Activated CD4-positive, alpha-beta T cell treated with anti-CD3 and anti-CD28 coated beads, Interleukin-2, Interleukin-6, amounts not matched to agents 100 ng/mL and 50 ng/mL, durations not matched to agents 16 hours and 8 hours (primary cell): ENCODE data around the gene CNGA3.

Source experiments
- DNase-seq: peaks from one replicate; pipeline ENCODE4 v3.0.0-alpha.2; 2020

CNGA3 gene

DNA sequence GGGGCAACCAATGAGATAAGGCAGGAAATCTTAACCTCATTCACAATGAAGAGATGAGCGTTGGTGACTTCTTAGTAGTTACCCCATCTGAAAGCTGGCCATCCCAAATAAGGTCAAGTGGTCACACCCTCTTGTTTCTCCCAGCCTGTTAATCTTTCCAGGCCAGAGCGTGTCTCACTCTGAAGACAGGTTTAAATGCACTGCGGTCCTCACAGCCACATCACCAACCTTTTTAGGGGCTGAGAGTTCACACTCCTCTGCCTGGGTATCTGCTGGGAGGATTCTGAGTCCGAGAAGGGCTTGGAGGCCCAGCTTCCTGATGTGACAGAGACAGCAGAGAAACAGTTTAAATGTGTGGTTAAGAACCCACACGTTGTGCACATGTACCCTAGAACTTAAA is 13.3 kb upstream of the CNGA3 start:
- no peak for DNase-seq

DNA sequence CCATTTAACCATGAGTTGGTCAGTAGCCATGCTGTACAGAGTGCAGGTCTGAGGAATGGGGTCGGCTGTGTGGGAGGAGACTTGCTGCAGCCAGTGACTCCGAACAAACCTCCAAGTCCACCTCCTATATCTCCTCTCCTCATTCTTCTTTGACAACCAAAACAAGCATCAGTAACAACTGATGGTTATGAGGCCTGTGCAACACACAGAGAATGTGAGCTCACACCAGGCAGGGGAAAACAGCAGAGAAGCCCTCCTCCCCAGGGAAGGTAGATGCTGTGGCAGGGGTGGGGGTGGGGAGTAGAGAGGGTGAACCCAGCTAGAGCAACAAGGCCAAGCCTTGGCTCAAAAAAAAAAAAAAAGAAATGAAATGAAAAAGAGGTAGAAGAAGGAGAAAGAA is 12.3 kb upstream of the CNGA3 start:
- DNase-seq, result no peak

DNA sequence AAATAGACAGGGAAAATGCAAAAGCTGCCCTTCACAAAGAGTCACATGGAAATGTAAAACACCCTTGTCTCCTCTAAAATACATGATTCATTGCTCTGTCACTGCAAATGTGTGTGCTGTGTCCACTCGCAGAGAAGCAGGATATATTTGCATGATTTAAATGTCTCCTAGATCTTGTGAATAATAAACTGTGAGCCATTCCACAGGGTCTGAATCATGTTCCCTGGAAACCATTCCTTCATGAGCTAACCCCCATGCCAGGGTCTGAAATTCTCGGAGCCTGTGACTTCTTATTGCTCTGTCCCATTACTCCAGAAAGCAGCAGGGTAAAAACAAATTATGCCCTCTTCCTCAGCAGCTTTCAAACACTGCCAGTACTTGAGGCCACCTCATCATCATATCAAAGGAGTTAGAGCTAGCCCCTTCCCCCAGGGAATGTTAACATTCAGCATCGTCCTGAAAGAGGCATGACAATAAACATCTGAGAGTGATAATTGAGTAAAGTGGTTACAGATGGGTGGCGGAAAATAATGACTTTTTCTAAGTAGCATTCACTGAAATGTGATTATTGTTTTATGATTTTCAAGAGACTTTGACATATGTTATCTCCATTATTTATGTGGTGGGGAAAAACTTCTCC is 11.7 kb upstream of the CNGA3 start:
- no peak for DNase-seq

DNA sequence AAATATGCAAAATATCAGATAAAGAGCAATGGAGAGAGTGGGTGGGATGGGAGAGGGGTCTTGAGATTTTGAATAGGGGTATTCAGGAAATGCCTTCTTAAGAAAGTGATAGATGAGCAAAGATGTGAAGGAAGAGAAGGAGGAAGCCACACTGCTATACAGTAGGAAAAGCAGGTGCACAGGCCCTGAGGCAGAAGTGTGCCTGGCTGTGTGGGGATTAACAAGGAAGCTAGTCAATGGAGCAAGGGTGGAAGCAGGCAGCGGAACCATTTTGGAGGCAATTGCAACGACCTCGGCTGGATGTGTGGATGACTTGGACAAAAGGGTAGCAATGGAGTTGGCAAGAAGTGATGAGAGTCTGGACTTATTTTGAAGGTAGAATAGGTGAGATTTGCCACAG is 11.0 kb upstream of the CNGA3 start:
- no peak for DNase-seq

DNA sequence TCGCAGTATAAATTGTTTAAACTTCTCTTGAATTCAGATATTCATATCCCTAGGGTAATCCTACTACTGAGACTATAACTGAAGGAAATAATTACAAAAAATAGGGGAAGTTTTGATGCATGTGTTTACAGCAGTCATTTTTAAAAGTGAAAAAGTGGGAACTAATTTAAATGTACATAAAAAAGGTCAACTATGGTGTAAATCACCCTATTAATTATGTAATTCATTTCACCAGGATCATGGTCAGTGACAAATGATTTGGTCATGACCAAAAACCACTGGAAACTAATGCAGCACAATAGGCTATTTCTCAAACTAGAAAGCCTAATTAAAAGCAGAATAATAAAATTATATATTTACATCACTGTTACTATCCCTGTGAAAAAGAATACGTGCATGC is 5.0 kb upstream of the CNGA3 start:
- DNase-seq, result no peak

DNA sequence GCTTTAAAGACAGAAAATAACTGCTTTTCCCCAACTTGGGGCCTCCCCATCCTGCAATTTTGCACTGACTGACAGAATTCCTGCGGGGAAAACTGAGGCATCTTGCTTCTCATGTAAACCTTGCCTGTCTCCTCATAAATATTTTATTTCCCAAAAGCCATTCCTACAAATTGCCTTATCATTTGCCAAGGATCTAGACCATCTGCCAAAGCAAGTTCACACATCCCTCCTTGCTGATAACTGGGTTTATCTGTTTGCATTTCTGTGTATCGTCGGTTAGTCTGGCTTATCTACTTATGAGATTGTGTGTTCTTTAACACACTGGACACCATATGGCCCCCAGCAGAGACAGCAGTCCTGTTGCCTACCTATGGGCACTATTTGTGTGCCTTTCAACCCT is 3.0 kb upstream of the CNGA3 start:
- DNase-seq, result no peak

DNA sequence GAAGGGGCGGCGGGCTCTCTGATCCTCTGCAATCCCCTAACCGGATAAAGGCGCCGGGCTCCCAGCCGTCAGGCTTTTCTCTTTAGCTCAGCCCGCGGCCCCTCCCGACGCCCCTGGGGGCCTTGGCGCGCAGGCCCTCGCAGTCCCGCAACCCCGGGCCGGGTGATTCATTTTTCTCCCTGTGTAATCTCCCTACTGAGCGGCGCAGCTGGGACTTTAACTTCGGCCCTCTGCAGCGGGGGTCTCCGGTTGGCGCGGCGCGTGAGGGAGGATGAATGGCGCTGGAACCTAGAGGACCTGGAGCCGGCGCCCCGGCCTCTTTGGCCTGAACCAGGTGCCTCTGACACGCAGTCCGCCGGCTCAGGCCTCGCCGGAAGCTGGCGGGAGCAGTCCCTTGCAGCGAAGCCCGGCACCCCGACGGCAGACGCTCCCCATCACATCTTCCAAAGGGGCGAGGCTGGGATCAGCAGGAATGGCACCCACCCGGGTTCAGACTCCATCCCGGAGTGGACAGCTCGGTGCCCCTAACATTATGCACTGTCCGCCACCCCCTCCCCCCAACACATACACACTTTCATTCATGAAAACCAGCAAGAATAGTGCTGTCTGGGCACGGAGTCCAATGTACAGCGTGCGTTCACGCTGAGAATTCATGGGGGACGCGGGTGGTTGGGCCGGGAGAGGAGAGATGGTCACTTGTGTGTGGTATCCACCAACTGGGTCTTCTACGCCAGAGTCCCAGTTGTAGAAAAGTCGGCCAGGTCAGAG is 1.2 kb downstream of the CNGA3 start:
- DNase-seq, result no peak

DNA sequence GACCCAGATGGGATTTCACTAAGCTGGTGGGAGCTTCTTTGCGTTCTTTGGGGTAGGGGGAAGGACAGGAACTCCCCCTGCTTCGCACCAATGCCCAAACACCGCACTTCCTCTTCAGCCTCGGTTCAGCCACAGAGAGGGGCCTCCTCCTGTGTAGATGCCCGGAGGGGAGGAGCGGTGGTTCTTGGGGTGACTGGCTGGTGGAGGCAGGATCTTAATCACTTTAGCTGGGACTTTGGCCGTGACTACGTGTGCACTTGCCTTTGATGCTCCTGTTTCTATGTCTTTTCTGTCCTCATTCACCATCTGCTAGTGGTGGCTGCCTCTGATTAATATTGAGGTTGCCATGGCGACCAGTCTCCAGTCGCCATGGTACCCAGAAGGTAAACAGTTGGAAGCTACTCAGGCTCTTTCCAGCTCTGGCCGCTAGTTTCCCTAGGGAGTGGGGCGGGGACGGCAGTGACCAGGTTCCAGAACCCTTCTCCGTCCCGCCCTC is 1.9 kb downstream of the CNGA3 start:
- DNase-seq, result no peak

DNA sequence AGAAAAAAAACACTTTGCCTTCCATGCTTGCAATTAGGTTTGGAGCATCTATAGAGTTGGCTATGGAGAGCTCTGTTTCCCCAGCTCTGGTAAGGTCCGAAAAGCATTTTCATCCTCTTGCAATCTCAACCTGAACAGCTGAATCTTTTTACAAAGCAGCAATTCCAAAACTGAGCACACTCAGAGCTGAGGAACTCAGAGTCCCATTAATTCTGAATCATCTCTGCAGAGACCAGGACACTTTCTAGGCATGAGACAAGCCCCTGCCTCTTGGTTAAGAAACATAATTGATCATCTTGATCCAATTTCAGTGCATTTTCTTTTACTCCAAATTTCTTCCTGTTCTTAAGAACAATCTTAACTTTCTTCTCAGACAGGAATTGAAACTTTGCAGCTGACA is 4.2 kb downstream of the CNGA3 start:
- no peak for DNase-seq

DNA sequence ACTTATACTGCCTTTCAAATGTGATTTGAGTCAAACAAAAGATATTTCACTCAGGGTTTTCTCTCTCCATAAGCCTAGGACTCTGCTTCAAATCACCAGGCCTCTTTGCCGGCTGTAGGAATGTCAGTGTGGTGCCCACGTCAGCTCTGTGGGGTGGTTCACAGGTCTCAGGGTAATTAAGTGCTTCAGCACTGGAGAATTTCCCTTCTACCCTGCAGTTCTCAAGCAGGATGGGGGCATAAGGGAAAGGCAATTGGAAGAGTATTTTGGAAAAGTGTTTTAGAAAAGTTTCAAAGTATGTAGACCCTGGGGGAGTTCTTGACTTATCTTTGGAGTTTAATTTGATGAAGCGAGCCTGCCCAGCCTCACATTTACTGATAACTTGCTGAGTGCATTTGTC is 9.6 kb downstream of the CNGA3 start:
- DNase-seq, result no peak

DNA sequence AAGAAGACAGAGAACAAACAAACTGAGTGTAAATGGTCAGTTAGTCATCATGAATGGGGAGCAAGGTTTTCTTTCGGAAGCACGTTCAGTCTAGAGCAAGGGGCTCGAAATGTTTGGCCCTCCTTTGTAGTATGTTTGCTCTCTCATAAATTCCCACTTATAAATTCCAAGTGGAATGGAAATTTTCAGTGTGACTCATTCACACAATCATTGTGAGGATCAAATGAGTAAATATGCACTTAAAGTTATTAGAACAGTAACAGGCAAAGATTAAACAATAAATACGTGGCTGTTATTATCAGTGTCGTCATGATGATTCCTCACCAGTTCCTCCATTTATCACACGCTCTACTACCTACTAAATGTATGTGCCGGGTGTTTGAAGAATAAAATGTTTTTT is 10.5 kb downstream of the CNGA3 start:
- DNase-seq, result no peak

DNA sequence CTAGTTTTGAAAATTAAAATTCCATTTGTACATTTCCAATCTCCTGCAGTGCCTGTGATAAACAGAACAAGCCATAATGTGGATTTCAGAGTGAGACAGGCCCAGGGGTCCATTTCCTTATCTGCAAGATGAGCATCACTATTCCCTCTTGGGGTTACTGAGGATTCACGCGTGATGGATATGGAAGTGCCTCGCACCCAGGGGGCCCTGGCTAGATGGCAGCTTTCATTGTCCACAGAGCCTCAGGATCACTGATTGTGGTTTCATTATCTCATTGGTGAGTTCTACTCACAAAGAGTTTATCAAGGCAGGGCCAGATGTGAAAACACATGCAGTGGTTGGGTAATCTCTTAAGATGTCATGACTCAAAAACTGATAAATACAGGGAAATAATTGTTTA is 11.6 kb downstream of the CNGA3 start:
- no peak for DNase-seq

DNA sequence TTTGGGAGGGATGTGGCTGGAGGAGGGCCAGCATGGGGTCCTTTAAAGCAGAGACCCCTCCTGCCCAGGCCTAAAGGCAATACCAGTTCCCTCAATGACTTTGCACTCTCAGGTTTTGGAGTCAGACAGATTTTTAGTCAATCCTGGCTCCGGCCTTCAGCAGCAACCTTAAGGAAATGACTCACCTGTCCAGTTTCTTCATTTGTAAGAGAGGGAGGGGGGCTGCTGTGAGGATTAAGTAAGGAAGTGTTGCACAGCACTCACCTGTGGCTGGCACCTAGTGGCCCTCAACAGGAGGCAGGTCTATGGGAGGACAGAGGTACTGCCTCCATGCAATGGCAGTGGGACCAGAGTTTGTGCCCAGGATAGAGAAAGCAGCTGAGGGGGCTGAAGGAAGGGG is 13.7 kb downstream of the CNGA3 start:
- no peak for DNase-seq

DNA sequence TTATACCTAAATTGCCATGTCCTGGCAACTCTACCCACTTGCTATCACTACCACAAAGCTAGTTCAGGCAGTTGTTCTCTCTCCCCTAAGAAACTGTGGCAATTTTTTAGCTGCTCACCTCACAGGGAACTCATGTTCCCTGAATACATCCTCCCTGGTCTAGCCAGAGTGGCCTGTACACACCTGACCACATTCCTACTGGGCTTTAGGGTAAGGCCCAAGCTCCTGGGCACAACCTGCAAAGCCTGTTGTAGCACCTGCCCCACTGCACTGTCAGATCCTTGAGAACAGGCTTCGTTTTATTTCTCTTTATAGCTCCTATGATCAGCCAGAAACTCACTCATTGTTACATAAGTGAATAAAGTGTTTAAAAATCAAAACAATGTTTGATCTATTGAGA is 21.5 kb downstream of the CNGA3 start:
- DNase-seq, result no peak

DNA sequence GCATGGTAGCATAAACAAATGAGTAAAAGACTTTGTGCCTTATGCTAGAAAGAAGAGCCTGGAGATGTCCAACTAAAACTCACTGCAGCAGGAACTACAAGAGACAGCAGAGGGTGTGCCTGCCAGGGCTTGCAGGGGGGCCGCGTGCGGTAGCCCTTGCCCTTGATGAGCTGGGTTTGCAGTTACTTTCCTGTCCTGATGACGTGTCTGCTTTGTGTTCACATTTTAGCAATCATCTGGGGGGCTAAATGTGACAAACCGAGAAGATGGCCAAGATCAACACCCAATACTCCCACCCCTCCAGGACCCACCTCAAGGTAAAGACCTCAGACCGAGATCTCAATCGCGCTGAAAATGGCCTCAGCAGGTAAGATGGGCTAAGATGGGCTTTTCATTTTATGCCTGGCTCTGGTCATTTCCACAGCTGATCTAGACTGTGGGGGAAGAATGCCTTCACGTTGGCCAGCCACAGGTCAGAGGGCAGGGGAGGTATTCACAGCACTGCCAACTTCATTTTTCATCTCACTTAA is 23.5 kb downstream of the CNGA3 start:
- no peak for DNase-seq

DNA sequence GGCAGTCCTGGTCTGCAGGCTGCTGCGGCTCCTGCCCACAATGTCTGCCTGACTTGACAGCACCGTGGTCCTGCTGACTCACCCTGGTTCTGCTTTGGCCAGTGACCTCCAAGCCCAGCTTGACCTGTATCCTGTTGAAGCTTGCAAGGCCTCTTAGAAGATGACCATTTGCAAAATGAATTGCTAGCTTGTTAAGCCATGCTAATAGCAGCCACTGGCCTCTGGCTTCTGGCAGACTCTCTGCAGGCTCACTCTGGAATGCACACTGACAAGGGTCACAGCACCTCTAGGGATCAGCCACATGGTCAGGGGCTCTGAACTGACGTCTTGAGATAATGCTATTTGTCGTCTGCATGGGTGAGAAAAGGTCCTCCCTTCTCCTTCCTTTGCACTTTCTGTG is 25.9 kb downstream of the CNGA3 start:
- DNase-seq, result no peak

DNA sequence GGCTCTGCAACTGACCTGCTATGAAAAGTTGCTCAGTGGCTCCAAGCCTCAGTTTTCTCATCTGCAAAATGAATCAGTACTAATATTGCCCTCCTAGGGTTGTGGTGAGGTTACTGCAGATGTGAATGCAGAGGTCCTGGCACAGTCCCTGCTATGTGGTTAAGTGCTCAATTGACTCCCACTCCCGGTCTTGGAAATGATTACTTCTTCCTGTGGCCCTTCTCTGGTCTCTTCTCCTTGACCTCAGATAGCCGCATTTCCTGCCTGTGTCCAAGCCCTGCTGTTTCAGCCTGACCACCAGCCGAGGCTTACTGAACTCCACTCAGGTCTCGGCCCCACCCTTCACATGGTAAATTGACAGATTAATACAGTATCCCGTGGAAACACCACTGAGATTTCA is 26.3 kb downstream of the CNGA3 start:
- DNase-seq, result no peak

DNA sequence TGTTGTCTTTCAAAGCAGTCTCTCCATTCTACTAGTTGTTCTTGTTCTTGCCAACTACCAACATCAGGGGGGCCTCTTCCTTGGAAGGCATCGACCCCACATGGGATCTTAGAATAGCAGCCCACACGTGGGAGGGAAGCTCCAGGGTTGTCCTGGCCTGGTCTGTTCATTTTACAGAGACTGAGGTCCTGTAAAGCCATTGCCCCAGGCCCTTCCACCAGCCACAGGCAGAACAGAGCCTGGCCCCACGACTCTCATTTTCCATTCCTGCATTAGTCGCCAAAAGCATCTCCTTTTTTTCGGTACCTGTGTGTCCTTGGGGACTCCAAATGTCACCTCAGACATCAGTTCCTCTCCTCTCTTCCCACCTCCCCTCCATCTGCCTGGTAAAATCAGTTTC is 28.0 kb downstream of the CNGA3 start:
- no peak for DNase-seq

DNA sequence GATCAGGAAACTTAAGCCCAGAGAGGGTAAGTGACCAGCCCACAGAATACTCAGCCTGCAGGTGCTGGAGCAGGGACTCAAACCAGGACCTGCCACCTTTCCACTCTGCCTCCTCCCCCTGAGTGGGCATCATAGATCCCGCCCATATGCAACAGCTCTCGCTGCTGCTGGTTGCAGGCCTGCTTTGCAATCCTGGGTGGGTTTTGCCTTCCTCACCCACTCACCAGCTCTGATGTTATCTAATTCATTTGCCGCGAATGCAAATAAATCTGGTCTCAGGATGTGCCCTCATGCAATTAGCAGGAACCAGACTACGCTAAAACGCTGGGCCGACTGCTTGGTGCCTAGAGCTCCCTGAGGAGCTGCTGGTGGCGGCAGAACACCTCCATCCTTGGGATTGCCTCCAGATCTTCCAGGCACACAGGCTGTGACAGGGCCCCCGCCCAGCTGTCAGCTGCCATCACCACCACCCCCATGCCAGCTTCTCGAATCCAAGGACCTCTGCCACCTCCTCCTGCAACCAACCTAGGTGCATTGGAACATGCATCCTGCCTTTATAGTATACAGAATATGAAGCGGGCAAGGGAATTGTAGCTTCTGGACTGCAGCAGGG is 28.8 kb downstream of the CNGA3 start:
- DNase-seq, result no peak

DNA sequence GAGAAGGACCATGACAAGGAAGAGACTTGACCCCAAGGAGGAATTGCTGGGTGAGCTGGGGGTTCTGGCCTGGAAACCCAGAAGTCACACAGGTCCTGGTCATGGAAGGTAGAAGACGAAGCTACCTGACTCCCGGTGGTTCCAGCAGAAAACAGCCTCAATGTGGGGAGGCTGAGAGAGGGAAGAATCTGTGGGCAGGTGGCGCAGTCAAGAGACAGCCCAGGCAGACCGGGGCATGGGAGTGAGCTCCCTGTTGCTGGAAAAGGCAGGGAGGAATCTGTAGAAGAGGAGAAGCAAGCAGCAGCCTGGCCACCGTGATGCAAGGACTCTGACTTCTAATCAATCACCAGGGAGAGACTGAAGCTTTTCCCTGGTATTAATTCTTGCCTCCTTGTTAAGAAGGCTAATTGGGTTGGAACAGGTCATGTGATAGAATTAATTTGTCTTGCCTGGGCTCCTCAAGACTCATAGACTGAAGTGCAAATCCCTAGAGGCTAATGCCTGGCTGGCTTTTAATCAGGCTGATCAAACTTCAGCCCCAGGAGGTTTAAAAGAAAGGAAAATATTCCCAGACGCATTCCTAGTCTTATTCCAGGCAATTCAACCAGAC is 30.1 kb downstream of the CNGA3 start:
- no peak for DNase-seq

DNA sequence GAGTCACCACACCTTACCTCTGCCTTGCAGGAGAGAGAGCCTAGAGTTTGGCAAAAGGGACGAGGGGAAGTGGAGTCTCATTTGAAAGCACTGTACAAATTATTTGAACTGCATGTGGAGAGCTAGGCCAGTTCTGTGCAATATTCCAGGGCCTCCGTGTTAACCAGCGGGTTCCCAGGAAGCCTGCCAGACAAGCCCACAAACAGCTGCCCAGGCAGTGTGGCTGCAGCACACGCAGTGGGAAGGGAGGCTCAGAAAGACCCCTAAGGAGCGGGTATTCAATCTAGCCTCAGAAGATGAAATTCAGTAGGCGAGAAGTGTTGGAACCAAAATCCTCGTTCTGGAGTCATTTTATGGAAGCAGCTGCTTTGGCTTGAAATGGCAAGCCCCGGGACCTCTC is 30.7 kb downstream of the CNGA3 start:
- no peak for DNase-seq

DNA sequence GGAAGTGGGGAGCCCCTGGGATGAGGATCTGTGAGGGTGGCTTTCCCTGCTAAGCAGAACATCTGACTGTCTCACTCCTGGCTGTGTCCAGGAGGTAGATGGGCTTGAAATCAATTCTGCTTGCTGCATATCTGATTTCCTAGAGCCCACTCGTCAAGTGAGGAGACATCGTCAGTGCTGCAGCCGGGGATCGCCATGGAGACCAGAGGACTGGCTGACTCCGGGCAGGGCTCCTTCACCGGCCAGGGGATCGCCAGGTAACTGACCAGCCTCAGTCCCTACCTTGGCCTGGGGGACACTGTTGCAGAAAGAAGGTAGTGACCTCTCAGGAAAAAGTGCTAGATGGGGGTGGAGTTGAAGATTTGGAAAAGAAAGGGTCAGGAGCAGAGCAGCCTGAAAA is 31.3 kb downstream of the CNGA3 start:
- no peak for DNase-seq

DNA sequence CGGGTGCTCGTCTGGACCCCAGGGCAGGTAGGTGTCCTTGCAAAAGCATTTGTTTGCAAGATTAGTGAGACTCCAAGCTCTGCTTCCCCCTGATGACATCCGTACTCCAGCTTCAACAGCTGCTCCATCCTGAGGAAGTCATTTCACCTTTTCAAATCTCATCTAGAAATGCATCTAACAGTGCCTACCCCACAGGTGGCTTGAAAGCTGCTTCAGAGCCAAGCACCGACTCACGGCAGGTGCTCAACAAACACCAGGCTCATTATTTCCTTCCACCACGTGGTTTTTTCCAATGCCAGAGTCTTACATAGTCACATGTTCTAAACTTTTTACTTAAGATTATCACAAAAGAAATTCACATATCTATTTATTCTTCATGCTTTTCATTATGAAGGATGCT is 31.9 kb downstream of the CNGA3 start:
- DNase-seq, result no peak

DNA sequence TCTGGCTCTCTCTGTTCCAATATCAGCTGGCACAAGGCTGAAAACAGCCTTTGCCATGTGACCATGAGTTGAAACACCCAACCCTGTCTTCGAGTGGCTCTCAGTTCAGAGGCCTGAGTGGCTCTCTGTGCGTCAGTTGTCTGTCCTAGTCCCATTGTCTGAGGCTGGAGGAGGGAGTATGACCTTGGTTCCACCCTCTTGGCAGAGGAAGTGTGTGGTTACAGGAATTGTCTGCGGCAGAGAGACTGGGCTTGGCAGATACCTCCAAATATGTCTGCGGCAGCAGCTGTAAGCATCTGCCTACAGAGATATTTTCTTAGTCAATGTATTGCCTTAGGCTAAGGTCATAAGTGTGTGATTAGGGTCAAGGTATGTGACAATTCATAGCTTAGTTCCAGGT is 32.6 kb downstream of the CNGA3 start:
- DNase-seq, result no peak
